ENCODE measurements around the gene GP1BB.
"Not testable (repeated sequence)": the region's sequence is repeated elsewhere in the genome, so short reads cannot be mapped to it uniquely, and the experiment has no call there.

Gene GP1BB

DNA sequence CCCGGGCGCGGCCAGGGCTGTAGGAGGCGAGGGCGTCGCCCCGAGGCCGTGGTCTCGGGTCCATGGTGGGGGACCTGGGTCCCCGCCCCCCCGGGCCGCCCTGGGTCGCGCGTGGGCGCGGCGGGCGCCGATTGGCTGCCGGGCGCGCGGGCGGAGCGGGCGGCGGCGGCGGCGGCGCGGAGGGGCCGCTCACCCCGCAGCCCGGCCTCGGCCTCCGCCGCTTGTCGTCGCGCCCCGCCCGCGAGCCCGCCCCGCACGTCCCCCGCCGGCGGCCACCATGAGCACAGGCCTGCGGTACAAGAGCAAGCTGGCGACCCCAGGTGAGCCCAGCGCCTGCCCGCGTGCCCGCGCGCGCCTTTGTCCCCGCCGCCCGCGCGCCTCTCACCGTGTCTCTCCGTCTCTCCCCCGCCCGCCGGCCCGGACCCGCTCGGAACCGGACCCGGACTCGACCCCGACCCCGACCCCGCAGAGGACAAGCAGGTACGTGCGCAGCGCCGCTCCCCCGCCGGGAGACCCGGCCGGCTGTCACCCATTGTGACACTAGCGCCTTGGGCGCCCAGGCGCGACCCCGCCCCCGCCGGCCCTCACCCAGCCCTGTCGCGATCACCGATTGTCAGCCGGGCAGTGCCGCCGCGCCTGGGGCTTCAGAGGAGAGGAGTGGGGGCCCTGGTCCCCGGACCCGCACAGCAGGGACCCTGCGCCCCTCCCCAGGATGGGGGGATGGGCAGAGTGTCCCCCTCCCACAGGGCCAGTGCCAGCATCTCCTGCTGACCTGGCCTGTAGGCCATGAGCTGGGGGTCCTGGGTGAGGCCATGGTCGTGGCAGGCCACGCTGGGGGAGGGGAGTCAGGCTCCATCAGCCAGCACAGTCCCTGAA lies 8.8 kb upstream of the GP1BB start, which contains the start of gene SEPTIN5:
TSS of gene SEPTIN5 (plus strand) at position 192 of the 876 bp plus-strand sequence. CDS start at position 278, 86 bp downstream.
- DNase-seq (ENCODE audit: low read depth in 2 of 2): no peak

DNA sequence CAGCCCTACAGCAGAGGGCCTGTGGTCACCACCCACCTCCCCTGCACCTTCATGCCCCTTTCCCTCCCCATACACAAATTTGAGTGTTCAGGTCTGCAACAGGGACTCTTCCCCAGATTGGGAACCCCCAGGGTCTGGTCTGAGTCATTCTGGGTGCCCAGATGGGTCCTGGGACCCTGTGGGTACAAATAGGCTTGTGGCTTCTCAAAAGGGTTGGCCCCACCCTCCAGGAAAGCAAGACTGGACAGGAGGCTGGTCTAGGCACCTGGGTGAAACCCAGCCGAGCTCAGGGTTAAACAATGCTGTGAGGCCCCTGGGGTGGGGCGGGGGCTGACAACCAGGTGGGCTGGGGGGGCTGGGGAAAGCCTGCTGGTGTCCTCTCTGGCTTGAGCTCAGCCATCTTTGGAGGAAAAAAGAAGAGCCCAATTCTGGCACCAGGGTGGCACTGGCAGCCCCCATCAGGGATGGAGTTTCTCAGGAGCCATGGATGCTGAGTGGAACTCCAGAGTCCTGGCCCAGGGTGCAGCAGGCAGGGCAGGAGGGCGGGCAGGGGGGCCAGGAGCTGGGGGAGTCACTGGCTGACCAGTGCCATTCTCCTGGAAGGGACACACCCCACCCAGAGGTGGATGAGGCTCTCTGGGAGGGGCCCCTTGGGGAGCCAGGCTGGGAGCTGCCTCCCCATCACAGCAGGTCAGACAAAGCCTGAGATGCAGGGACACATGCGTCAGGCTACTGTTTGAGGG lies 8.0 kb upstream of the GP1BB start:
- DNase-seq (ENCODE audit: low read depth in 2 of 2): no peak

- DNase-seq (ENCODE audit: low read depth in 2 of 2): no peak
These were observed 7.1 kb upstream of the GP1BB start for GRCh38 chr22:19716041-19716828.

- DNase-seq (ENCODE audit: low read depth in 2 of 2): no peak
These were observed 6.6 kb upstream of the GP1BB start for GRCh38 chr22:19716829-19717105.

DNA sequence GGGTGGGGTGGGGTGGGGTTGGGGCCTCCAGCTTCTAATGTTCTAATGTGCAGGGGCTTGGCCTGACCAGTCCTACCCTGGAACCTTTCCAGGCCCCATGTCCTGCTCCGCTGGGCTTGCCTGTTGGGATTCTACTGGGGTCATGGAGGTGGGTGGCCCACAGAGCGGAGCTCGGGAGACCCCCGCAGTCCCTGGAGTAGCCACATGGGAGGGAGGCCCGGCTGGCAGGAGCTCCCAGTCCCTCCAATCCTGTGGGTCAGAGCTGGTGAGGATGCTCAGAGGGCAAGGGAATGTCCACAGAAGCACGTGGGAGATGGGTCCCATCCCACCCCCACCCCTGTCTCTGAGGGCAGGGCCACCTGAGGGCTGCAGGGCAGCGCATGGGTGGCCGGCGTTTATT lies 6.2 kb upstream of the GP1BB start:
- DNase-seq (ENCODE audit: low read depth in 2 of 2): no peak

- DNase-seq (ENCODE audit: low read depth in 2 of 2): peak; percentile 52 to 74
These were observed 5.5 kb upstream of the GP1BB start for GRCh38 chr22:19717691-19718455.

DNA sequence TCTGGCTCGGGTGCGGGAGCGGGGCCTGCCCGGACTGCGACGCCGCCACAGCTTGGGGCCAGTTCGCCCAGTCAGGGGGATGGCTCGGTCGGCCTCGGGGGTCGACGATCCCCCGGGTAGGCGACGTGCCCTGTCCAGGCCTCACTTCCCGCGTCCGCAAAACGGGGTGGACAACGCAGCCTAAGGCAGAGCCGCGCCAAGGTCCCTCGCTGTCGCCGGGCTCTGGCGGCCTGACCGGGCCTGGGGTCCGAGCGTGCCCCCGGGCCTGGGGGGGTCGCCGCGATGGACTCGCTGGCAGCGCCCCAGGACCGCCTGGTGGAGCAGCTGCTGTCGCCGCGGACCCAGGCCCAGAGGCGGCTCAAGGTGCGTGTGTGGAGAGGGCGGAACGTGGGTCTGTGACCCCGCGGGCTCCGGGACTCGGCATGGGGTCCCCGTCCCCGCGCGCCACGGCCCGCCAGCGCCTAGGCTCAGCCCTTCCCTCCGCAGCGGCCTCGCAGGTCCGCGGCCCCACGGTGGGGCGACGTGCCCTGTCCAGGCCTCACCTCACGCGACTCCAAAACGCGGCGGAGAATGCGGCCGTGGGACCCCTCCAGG lies 4.8 kb upstream of the GP1BB start:
- no peak for DNase-seq (ENCODE audit: low read depth in 2 of 2)

DNA sequence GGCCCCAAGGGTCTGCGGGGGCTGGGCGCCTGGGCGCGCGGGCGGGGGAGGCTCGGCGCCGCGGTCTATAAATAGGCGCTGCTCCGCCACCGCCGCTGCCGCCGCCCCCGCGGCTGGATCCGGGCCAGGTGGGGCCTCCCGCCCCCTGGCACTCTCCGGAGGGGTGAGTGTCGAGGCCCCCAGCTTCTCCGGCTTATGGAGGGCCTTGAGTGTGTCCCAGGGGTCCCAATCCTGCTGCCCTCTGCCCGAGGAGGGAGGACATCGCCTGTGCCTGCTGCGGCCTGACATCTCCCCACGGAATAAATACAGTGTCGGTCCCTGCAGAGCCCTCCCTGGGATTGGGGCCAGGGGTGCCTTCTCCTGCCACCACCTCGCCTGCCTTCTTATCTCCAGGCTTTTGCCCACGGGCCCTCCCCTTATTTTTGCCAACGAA lies 4.3 kb upstream of the GP1BB start:
- no peak for DNase-seq (ENCODE audit: low read depth in 2 of 2)

GRCh38 chr22:19719488-19720021 lies 3.8 kb upstream of the GP1BB start:
- DNase-seq (ENCODE audit: low read depth in 2 of 2): no peak

- DNase-seq (ENCODE audit: low read depth in 2 of 2): no peak
These were observed 3.0 kb upstream of the GP1BB start for GRCh38 chr22:19720150-19720827.

GRCh38 chr22:19720999-19721329 lies 2.4 kb upstream of the GP1BB start:
- no peak for DNase-seq (ENCODE audit: low read depth in 2 of 2)

- DNase-seq (ENCODE audit: low read depth in 2 of 2): no peak
These were observed 1.8 kb upstream of the GP1BB start for GRCh38 chr22:19721330-19722177.

DNA sequence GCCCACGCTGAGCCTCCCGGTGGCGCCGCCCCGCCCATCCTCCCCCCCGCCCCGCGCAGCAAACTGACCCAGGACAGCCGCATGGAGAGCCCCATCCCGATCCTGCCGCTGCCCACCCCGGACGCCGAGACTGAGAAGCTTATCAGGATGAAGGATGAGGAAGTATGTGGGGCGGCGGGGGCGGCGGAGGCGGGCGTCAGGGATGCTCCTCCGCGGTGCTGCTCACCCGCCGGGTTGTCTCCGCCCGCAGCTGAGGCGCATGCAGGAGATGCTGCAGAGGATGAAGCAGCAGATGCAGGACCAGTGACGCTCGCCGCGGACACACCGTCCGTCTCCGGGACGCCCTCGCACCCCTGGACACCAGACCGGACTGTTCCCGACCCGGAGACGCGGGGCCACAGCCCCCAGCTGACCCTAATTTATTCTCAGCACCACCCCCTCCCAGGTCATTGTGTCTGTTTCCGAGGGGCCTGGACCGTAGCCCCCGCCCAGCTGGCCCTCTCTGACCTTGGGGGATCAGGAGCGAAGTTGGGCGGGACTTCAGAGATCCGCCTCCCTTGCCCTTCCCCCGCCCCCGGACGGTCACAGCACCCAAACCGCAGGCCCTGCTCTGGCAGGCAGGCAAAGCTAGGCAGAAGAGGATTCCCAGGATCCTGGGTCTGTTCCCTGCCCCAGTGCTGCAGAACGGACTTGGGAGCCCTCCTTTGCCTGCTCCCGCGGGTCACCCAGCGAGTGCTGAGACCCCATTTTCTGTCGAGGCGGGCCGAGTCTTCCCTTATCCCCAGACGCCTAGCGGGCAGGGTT lies 959 bp upstream of the GP1BB start:
- DNase-seq (ENCODE audit: low read depth in 2 of 2): no peak

DNA sequence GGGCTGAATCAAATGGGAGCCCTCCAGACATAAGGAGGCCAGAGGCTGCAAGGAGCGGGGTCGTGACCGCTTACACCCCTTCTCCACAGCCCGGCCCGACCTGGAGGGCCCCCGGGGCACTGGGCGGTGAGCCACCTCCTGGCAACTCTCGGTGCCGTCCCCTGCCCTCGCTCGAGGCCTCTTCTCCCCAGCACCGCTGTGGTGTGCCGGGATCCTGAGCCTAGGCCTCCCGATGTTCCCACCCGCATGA lies 432 bp upstream of the GP1BB start:
- DNase-seq (ENCODE audit: low read depth in 2 of 2): no peak

DNA sequence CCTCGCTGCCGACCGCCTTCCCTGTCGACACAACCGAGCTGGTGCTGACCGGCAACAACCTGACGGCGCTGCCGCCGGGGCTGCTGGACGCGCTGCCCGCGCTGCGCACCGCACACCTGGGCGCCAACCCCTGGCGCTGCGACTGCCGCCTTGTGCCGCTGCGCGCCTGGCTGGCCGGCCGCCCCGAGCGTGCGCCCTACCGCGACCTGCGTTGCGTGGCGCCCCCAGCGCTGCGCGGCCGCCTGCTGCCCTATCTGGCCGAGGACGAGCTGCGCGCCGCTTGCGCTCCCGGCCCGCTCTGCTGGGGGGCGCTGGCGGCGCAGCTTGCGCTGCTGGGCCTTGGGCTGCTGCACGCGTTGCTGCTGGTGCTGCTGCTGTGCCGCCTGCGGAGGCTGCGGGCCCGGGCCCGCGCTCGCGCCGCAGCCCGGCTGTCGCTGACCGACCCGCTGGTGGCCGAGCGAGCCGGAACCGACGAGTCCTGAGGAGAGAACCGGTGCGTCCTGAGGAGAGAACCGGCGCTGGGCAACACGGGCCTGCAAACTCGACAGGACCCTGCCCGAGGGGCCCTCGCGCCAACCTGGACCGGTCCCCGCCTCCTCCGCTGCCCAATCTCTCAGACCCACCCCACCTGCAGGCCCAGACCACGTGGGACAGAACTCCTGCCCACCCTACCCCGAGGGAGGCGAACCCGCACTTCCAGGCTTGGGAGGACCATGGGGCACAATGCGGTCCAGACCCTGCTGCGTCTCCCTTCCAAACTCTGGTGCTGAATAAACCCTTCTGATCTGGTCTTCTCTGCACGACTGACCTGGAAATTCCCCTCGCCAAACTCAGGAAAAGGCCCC lies 866 bp downstream of the GP1BB start:
- peak in 1 of 2 donors; percentile 43 for DNase-seq (ENCODE audit: low read depth in 2 of 2)

DNA sequence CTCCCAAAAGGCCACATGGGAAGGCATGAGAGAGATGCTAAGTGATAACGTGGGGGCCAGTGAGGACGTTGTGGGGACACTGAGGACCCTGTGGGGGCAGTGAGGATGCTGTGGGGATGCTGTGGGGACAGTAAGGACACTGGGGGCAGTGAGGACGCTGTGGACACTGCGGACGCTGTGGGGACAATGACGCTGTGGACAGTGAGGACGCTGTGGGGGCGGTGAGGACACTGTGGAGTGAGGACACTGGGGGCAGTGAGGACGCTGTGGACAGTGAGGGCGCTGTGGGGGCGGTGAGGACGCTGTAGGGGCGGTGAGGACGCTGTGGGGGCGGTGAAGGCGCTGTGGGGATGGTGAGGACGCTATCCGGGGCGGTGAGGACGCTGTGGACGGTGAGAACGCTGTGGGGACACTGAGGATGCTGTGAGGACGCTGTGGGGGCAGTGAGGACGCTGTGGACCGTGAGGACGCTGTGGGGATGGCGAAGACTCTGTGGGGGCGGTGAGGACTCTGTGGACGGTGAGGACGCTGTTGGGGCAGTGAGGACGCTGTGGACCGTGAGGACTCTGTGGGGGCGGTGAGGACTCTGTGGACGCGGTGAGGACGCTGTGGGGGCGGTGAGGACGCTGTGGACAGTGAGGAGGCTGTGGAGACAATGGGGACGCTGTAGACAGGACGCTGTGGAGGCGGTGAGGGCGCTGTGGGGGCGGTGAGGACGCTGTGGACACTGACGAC lies 1.8 kb downstream of the GP1BB start:
- no peak for DNase-seq (ENCODE audit: low read depth in 2 of 2)

- DNase-seq (ENCODE audit: low read depth in 2 of 2): not testable (repeated sequence)
These were observed 2.9 kb downstream of the GP1BB start for GRCh38 chr22:19726064-19726788.

Data from stimulated activated CD4-positive, alpha-beta T cell treated with anti-CD3 and anti-CD28 coated beads, Interleukin-15, amount 100 ng/mL, for 48 hours (primary cell).